HG03196 (cell line): ENCODE data around the gene ELMOD2.

Experiments used
- ATAC-seq: cut with Tn5 transposase; IDR thresholded peaks from one replicate; pipeline ENCODE4 v1.9.1; 2021; ENCODE audit not compliant: unreplicated experiment

Gene ELMOD2

DNA sequence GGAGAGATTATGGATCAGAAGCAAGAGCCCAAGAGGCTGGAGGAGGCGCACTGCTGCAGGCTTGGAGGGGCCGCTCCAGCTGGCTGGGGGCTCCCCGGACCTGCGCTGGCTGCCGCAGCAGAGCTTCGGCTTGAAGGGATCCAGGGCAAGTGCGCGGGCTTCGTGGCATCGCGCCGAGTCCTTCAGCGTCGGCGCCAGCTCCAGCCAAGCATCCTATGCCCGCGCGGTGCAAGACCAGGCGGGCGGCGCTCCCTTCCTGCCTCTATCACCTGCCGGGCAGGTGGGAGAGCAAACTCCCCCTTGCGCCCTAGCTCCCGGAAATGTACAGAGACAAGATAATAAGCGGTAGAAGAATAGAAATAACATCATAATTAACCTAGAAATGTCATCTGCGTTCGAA, 55.3 kb downstream of the ELMOD2 start:
- no peak for ATAC-seq

DNA sequence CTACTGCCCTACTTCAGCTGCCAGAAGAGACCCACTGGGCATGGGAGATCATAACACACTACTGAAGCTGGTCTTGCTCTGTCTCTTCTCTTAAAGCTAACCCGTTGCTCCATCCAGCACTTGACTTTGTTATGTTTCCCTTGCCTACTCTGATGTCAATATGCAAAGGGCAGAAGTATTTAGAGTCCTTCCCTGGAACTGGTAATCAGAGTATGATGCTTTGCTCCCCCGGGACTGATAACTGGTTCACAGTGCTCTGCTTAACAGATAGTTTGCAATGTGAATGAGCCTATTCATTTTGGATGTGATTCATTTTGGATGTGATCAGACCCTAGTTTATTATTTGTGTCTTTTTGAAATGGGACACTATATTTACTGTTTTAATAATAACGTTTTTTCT, 57.1 kb downstream of the ELMOD2 start:
- no peak for ATAC-seq

DNA sequence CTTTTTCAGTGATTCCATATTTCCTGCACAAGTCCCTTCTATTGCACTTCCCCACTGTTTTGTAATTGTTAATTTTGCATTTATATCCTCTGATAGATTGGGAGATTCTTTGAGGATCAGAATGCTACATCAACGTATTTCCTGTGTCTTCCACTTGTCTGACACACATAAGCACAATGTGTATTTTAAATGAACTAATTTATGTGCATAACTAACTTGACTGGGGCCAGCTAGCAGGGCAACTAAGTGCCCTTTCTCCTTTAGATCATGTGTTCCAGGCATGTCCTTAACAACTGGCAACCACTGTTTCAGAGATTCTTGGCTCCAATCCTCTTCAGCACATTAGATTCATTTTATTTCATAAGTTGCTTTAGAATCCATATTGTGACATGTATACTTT, 60.5 kb downstream of the ELMOD2 start:
- no peak for ATAC-seq

DNA sequence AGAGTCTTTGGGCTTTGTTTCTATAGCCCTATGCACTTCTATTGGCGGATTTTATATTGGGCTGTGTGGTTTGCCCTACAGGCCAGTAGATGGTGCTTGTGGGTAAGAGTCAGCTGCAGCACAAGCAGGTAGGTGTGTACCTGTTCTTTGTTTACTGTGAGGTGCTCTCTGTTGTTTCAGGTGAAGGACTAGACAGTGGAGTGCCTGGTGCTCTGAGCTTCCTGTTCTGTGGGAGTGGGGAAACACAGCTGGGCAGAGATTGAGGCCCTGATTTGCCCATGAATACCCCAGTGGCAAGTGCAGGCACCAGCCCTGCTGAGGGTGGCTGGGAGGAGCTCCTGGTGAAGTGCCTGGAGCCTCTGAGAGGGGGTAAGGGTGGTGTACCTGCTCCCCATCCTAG, 71.1 kb downstream of the ELMOD2 start:
- ATAC-seq, result no peak

DNA sequence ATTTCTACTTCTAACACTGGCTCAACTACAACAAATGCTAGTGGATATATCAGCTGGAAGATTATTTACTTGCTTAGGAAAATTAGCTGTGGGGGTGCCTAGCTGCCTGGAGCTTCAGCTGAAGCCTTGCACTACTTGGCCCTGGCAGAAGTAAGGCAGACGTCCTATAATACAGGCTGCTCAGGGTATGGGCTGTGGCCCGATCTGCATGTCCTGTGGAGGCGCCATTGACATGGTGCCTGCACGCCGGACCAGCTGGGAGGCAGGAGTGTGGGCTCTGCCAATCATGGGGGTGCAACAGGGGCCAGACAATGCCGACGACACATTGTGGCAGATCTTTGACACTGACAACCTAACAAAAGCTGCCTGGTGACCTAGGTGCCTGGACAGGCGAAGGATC, 76.4 kb downstream of the ELMOD2 start:
- ATAC-seq, result no peak

DNA sequence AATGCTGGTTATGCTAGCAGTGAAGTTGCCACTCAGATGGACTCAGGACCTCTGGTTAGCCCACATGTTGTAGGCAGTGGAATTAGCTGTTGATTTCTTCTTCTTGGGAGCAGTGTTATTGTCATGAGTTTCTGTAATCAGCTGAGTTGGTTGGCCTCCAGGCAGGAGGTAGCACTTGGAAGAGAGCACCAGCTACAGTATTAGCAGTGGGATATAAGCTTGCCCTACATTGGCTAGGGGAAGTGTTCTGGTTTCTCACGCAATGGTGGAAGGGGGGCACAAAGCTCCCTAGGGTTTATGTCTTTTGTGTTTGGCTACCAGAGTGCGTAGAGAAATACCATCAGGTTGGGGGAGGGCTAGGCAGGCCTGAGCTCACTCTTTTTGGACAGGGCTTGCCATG, 78.7 kb downstream of the ELMOD2 start:
- ATAC-seq, result no peak

DNA sequence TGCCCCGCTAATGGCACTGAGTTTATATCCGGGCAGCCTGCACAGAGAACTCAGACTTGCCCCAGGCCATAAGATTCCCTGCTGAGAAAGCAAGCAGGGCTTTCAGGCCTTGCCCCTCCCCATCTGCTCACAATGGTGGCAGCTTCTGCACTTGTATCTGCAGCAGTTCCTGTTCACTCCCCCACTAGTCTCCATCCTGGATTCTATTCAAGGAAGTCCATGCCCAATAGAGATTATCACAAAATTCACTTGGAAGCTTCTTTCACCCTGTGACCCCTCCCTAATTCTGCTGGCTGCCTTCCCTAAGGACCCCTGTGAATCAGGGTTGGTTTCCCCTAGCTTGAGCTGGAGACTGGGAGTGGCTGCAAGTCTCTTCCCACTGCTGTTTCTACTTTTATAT, 79.3 kb downstream of the ELMOD2 start:
- ATAC-seq, result no peak
